Heart left ventricle (tissue), 16 donors: ENCODE results near the gene NUMB. TPM values are rescaled to one million over a fixed set of nuclear protein-coding genes. Genes with fewer than 3 reads are reported as not detected.

Experiments
- ATAC-seq, 4 donors: fragments of 200-7000 bp; cut with Tn5 transposase; one replicate each; pipeline ENCODE4 v1.9.1; 2020 to 2022; ENCODE audit warnings: moderate library complexity in 4 of 4, mild to moderate bottlenecking in 3 of 4, moderate number of reproducible peaks in 1 of 4
- DNase-seq, 5 donors: peaks; one replicate each; pipeline ENCODE4 v3.0.0-alpha.2; 2020
- H3K27ac ChIP-seq, 12 donors: fragments of 200-600 bp; sonication (generic) in 4 of 12; one replicate each; pipeline versions ENCODE4 v1.5.0 to v1.8.0; 2016 to 2022; ENCODE audit warnings: mild to moderate bottlenecking in 2 of 12
- H3K27me3 ChIP-seq, 9 donors: fragments of 200-600 bp; sonication (generic) in 2 of 9; one replicate each; pipeline versions ENCODE4 v1.5.1 to v1.8.0; 2016 to 2022; ENCODE audit warnings: mild to moderate bottlenecking in 3 of 9
- H3K36me3 ChIP-seq, 9 donors: fragments of 200-600 bp; sonication (generic) in 2 of 9; one replicate each; pipeline versions ENCODE4 v1.5.0 to v1.8.0; 2018 to 2022; ENCODE audit warnings: mild to moderate bottlenecking in 2 of 9
- H3K4me1 ChIP-seq, 12 donors: fragments of 200-600 bp; sonication (generic) in 4 of 12; one replicate each; pipeline versions ENCODE4 v1.5.0 to v1.8.0; 2016 to 2022; ENCODE audit warnings: mild to moderate bottlenecking in 3 of 12
- H3K4me3 ChIP-seq, 12 donors: fragments of 200-600 bp; sonication (generic) in 4 of 12; one replicate each; pipeline versions ENCODE4 v1.5.0 to v1.8.0; 2017 to 2022; ENCODE audit warnings: mild to moderate bottlenecking in 9 of 12, moderate library complexity in 4 of 12
- H3K9me3 ChIP-seq, 12 donors: fragments of 200-600 bp; sonication (generic) in 4 of 12; one replicate each; pipeline versions ENCODE4 v1.5.0 to v1.8.0; 2016 to 2022; ENCODE audit warnings: mild to moderate bottlenecking in 1 of 12
- CTCF ChIP-seq, 12 donors: fragments of 200-600 bp; sonication (generic) in 4 of 12; IDR thresholded peaks; one replicate each; pipeline versions ENCODE4 v1.5.0 to v1.8.0; 2018 to 2022; ENCODE audit warnings: antibody characterized with exemption in 12 of 12, mild to moderate bottlenecking in 5 of 12
- POLR2A ChIP-seq, 2 donors: fragments of 450-650 bp; IDR thresholded peaks; one replicate each; pipeline ENCODE4 v1.6.1; 2017; ENCODE audit warnings: antibody characterized with exemption in 2 of 2, mild to moderate bottlenecking in 2 of 2, moderate library complexity in 2 of 2
- WGBS, 4 donors: extraction: QIAGEN DNeasy Blood & Tissue Kit in 2 of 4; methylation state at CpG; one replicate each; pipeline versions ENCODE4 v1.1.5 to v1.1.7; 2013 to 2018; 5-methylcytosine and 5-hydroxymethylcytosine counted together
- intact Hi-C, 10 donors: fragments of 100-400 bp; cut with DNase I; formaldehyde crosslinking; loops; one replicate each; pipeline versions ENCODE4 v1.11.1 to v1.14.2; 2022
- polyA plus RNA-seq, 2 donors: library from polyadenylated mRNA; stranded (reverse); fragments of 200-250 nt; gene quantifications; one replicate each; pipeline ENCODE4 v1.2.3, GENCODE V29; 2013
- total RNA-seq, 9 donors: library from RNA; depleted of rRNA in 2 of 9; stranded (reverse); fragments of >200 nt in 2 of 9; fragmentation: NEBNext Ultra II Directional in 3 of 9; extraction: Animal tissue kit (Norgen Biotek cat#: 25700) in 3 of 9; gene quantifications; one replicate each; pipeline versions ENCODE4 v1.1.0 to v1.2.4, GENCODE V29; 2016 to 2023
- donor health status: ischemic (EF 13 %, LVEDD 7.1; RV severe dilation, severe dysfunction).
- donor health status: healthy with polysubstance abuse.
- donor health status: DM: no; HTN: yes; CAD: no.
- donor health status: DM: no; HTN: no; CAD: no.
- donor health status: ischemic (EF 25% LVEDD 6.9; RV normal size, moderate dysfunction).
- donor health status: ischemic (EF 25% LVEDD 5.7; RV mildly dilated, moderate dysfunction).
- donor health status: healthy.
- donor health status: DM: yes; HTN: yes; CAD: no.
- donor health status: ischemic (EF 35%, LVEDD 5.7; RV mildly dilated, moderate dysfunction).
- donor health status: nonischemic (EF 11% LVEDD 7.7; RV severe dilation, severe dysfunction).
- donor health status: DM: yes; HTN: yes; CAD: no.
- donor health status: PGD.
- donor health status: ischemic (EF 29% LVEDD 5.4; RV normal size, mild dysfunction).
- donor health status: nonischemic (EF 23%, LVEDD 6.1; RV moderate dilation, normal function).

The NUMB gene
- total and polyA plus RNA-seq, 11 donors, result 18.2 to 59.1 (median 34.9) TPM

- 69 to 80% (median 77%) methylated on average over 6 of the region's 6 CpGs for WGBS, 4 donors
- intact Hi-C loops, result loop anchor here in 4 of 10 donors (5.0 to 10.0 kb wide), 2 partner anchors 303 to 305 kb away; no protein-coding TSS in a partner anchor
These were observed 19.4 kb upstream of the NUMB start for GRCh38 chr14:73477618-73478266.

GRCh38 chr14:73476451-73476931 is 18.1 kb upstream of the NUMB start:
- Histone ChIP-seq H3K27ac (no peak overlapping the region), H3K4me1 (peaks cover 0 to 16% (median 0%) of the 10 kb centered on the region in 12 donors), H3K27me3 (no peaks in the 10 kb centered on the region), H3K4me3 (no peak overlapping the region), H3K9me3 (no peaks in the 10 kb centered on the region), H3K36me3 (no peaks in the 10 kb centered on the region)
- DNase-seq (no peak), ATAC-seq (no peak)
- intact Hi-C loops, result loop anchor here in 4 of 10 donors (5.0 to 10.0 kb wide), 2 partner anchors 302 to 304 kb away; no protein-coding TSS in a partner anchor
- TF ChIP-seq CTCF (IDR thresholded peaks at IDR 0.05), result no peak
- no peak for TF ChIP-seq POLR2A (IDR thresholded peaks at IDR 0.05)
- 63 to 70% (median 65%) methylated on average over 3 of the region's 3 CpGs for WGBS, 4 donors

More at GRCh38 chr14:73477618-73478266, 19.4 kb upstream of the NUMB start:
- peak overlapping the region in 1 of 12 donors; percentile 62 for H3K27ac ChIP-seq
- H3K4me3 ChIP-seq, result no peak overlapping the region
- peak in 3 of 4 donors; percentile 36 to 64 (median 56) for ATAC-seq
- TF ChIP-seq CTCF (IDR thresholded peaks at IDR 0.05) (no peak), POLR2A (IDR thresholded peaks at IDR 0.05) (no peak)
- DNase-seq, result no peak
- H3K4me1 ChIP-seq, result peaks cover 0 to 16% (median 0%) of the 10 kb centered on the region in 12 donors
- H3K9me3 ChIP-seq, result no peaks in the 10 kb centered on the region
- H3K36me3 ChIP-seq, result no peaks in the 10 kb centered on the region
- H3K27me3 ChIP-seq, result no peaks in the 10 kb centered on the region

GRCh38 chr14:73474952-73475351 is 16.6 kb upstream of the NUMB start:
- no peak for DNase-seq
- TF ChIP-seq POLR2A (IDR thresholded peaks at IDR 0.05) (no peak), CTCF (IDR thresholded peaks at IDR 0.05) (no peak)
- H3K4me1 ChIP-seq, result peaks cover 0 to 16% (median 0%) of the 10 kb centered on the region in 12 donors
- 63 to 70% (median 65%) methylated on average over 4 of the region's 4 CpGs for WGBS, 4 donors
- H3K4me3 ChIP-seq, result no peak overlapping the region
- ATAC-seq, result no peak
- intact Hi-C loops, result loop anchor here in 7 of 10 donors (5.0 to 10.0 kb wide), 3 partner anchors 163 to 303 kb away; no protein-coding TSS in a partner anchor
- H3K9me3 ChIP-seq, result no peaks in the 10 kb centered on the region
- H3K27me3 ChIP-seq, result no peaks in the 10 kb centered on the region
- no peak overlapping the region for H3K27ac ChIP-seq
- no peaks in the 10 kb centered on the region for H3K36me3 ChIP-seq
